Choroid plexus epithelial cell (primary cell): ENCODE measurements around the gene ASMT.

Experiments
- DNase-seq: peaks from one replicate; pipeline ENCODE4 v3.0.0-alpha.2; 2010; ENCODE audit warnings: low read depth
- H3K4me3 ChIP-seq: 2 replicates; pipeline ENCODE4 v1.5.1; 2011; ENCODE audit warnings: low read depth, mild to moderate bottlenecking, control low read depth, low read length, moderate library complexity
- TF ChIP-seq, protein P1 (sequence below): conservative IDR thresholded peaks from 2 replicates; pipeline ENCODE4 v1.5.1; 2011; ENCODE audit warnings: low read depth, mild to moderate bottlenecking, control low read depth, inconsistent platforms, low read length, moderate library complexity

ASMT gene

DNA sequence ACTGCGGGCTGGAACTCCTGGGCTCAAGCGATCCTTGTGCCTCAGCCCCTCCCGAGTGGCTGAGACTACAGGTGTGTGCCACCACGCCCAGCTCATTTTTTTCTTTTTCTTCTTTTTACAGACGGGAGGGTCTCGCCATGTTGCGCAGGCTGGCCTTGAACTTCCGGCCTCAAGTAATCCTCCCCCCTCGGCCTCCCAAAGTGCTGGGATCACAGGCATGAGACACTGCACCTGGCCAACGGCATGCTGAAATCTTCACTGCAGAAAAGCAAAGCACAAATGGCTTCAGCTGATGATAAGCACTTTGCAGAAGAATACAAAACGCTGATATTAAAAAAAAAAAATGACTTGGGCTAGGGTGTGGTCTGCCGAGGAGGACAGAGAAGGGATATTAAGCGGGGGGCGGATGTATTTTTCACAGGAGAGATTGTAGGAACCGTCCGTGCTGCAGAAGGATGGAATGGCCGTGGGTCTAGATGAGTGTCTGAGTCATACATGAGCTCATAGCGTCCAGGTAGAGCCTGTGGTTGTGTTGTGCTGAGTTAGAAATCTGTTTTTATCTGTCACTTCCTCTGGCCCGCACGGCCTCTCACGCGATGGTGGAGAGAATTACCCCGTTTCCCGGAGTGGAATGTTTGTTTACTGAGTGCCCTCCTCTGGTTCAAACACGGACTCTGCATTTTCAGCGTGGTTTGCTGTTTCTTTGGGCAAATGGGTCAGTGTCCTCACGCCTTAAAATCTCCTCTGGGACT lies 32.0 kb upstream of the ASMT start:
- H3K4me3 ChIP-seq, result no peak overlapping the region
- TF ChIP-seq, protein P1, sequence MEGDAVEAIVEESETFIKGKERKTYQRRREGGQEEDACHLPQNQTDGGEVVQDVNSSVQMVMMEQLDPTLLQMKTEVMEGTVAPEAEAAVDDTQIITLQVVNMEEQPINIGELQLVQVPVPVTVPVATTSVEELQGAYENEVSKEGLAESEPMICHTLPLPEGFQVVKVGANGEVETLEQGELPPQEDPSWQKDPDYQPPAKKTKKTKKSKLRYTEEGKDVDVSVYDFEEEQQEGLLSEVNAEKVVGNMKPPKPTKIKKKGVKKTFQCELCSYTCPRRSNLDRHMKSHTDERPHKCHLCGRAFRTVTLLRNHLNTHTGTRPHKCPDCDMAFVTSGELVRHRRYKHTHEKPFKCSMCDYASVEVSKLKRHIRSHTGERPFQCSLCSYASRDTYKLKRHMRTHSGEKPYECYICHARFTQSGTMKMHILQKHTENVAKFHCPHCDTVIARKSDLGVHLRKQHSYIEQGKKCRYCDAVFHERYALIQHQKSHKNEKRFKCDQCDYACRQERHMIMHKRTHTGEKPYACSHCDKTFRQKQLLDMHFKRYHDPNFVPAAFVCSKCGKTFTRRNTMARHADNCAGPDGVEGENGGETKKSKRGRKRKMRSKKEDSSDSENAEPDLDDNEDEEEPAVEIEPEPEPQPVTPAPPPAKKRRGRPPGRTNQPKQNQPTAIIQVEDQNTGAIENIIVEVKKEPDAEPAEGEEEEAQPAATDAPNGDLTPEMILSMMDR, result no peak
- peak; percentile 23 for DNase-seq

DNA sequence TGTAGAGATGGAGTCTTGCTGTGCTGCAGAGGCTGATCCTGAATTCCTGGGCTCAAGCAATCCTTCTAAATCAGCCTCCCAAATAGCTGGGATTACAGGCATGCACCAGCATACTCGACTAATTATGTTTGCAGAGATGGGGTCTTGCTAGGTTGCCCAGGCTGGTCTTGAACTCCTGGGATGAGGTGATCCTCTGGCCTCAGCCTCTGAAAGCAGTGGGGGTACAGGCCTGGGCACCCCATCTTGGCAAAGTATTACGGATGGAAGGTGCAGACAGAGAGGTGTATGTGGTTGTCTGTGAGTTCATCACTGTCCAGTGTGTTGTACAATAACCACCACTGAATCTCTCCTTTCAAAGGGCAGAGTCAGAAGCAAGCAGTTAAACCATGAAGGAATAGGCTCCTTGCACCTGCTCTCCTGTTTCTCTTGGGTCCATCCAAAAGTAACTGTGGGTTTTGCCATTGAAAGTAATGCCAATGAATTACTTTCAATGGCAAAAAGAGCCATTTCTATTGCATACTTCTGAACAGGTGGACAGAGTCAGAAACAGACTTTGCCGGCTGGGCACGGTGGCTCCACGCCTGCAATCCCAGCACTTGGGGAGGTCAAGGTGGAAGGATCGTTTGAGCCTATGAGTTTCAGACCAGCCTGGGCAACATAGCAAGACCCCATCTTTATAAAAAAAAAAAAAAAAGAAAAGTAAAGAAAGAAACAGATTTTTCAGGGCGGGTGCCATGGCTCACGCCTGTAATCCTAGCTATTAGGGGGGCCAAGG lies 30.4 kb upstream of the ASMT start:
- H3K4me3 ChIP-seq, result no peak overlapping the region
- TF ChIP-seq, protein P1, result no peak

DNA sequence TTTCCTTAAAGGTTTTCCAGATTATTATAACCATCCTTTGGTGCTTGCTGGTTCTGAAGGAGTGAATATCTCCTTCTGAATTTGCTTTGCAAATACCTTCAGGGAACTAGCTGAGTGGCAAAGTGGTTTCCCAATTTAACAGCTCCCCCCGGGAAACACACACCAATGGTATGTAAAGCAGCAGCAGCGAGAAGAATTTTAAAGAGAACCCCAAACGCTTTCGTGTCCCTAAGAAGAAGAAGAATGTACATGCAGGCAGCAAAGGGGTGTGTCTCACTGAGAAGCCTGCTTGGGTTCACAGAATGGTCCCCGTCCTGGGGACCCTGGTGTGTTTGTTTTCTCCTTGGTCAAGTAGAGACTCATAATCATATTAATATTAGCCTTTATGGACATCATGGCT lies 27.7 kb upstream of the ASMT start:
- H3K4me3 ChIP-seq, result no peak overlapping the region
- DNase-seq, result no peak
- TF ChIP-seq, protein P1, result no peak

More for the DNA sequence above, 30.4 kb upstream of the ASMT start:
- DNase-seq, result no peak

DNA sequence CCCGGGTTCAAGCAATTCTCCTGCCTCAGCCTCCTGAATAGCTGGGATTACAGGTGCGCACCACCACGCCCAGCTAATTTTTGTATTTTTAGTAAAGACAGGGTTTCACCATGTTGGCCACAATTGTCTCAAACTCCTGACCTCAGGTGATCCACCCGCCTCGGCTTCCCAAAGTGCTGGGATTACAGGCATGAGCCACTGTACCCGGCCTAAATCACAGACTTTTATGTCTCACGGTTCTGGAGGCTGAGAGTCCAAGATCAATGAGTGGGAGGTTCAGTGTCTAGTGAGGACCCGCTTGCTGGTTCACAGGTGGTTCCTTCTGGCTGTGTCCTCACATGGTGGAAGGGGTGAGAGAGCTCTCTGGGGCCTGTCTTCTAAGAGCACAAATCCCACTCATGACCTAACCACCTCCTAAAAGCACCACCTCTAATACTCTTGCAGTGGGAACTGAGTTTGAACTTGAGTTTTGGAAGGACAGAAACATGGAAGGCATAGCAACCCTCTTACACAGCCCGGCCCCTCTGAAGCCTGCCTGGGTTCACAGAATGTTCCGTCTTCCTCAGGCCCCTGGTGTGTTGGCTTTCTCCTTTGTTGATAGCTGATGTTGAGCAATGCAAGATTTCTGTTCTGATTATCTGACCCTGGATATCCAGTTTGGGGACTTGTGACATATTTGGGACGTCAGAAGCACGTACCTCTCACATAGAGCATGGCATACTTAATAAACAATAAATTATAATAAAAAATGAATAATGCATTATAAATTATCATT lies 25.3 kb upstream of the ASMT start:
- H3K4me3 ChIP-seq, result no peak overlapping the region
- TF ChIP-seq, protein P1, result no peak
- DNase-seq, result no peak

DNA sequence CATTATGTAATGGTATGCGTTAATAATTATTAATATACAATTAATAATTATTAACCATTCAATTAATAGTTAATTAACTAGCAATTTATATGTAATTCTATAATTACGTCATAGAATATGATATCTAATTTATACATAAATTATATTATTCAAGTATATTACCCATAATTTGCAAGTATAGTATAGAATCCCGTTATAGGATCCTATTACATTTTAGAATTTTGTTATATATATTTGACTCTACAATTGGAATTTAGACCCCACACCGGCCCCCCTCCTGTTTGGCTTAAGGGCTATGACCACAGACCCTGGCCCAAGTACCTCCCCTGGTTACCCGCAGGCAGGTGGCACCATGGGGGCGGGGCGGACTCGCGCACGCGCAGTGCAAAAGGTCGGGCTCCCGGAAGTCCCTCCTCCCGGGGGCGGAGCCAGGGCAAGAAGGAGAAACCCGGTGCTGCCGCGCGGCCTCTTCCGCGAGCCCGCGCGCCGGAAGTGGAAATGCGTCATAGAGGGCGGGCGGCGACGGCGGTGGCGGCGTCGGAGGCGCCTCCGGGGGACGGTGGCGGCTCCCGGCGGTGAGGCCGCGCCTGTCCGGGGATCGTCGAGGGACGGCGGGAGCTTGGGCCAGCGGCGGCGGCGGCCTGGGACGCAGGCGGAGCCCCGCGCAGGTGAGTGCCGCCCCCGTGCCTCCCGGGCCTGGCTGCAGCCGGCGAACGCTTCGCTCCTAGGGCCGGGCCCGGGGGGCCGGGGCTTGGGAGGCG lies 23.6 kb upstream of the ASMT start, which contains the start of gene AKAP17A:
AKAP17A (plus strand) TSS at position 503 of the 761 bp plus-strand sequence. CDS start 1,859 bp downstream, outside the sequence.
- peak within 1 kb of the TSS; percentile 89 for H3K4me3 ChIP-seq
- peak; percentile 94 for DNase-seq
- TF ChIP-seq, protein P1, result no peak

DNA sequence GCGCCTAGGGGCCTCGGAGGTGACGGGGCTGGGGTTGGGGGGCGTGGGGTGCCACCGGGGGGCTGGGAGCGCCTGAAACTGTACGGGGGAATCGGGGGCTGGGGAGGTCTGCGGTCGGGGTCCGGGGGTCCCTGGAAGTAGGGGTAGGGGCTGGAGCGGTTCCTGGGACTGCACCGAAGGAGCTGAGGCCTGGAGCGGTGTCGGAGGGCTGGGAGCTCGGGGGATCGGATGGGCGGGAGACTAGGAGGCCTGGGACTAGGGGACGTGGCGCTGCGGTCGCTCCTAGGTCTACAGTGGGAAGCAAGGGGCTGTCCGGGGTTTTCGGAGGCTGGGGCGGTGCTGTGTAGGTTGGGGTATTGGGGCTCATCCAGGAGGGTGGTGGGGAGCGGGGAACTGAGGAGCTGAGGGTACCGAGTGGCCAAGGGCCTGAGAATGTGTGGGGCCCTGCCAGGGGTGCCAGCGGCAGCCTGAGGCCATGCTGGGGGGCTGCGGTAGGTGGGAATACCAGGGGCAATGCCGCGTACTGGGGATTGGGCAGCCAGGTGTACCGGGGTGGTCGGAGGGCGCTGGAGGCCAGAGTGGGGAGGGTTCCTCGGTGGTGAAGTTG lies 22.9 kb upstream of the ASMT start:
- peak; percentile 13 for DNase-seq
- H3K4me3 ChIP-seq, result peak overlapping the region; percentile 89
- TF ChIP-seq, protein P1, result no peak
